IMR-90 (cell line): Measurements from ENCODE around the gene ZDHHC8. TPM values are rescaled to one million over a fixed set of nuclear protein-coding genes. Genes with fewer than 3 reads are reported as not detected.
A peak's percentile ranks its signal among the peaks of the same experiment; 100 is the strongest.

ENCODE experiments used
- ATAC-seq: fragments of 200-7000 bp; cut with Tn5 transposase; 2 replicates; pipeline ENCODE4 v1.9.1; 2020; ENCODE audit warnings: low read depth, mild to moderate bottlenecking, moderate library complexity
- BruUV-seq: library from RNA; stranded (reverse); fragments of 400-500 nt; replicated peaks from 2 replicates; lab custom pipeline; 2021; lab: Mats Ljungman, UMichigan
- CTCF ChIA-PET: fragments of 300-600 bp; formaldehyde crosslinking; extraction: SDS; loops from one replicate; lab custom pipeline; 2021; ENCODE audit warnings: antibody characterized with exemption; lab: Yijun Ruan, JAX
- POLR2A ChIA-PET: fragments of 300-600 bp; sonication (Branson Sonifier 250); formaldehyde crosslinking; loops from one replicate; lab custom pipeline; 2022; ENCODE audit warnings: antibody characterized with exemption; ENCODE audit not compliant: unreplicated experiment; lab: Charles Lee
- DNase-seq: peaks from one replicate; pipeline ENCODE4 v3.0.0; 2013
- H2AFZ ChIP-seq: replicated peaks from 2 replicates; pipeline ENCODE3; 2013; ENCODE audit warnings: low read length, mild to moderate bottlenecking; ENCODE audit not compliant: poor library complexity
- H2AK5ac ChIP-seq: 2 replicates; pipeline ENCODE4 v1.6.1; 2013; ENCODE audit warnings: low read depth, low read length, inconsistent platforms
- H2AK9ac ChIP-seq: replicated peaks from 2 replicates; pipeline ENCODE3; 2013; ENCODE audit warnings: mild to moderate bottlenecking, low read depth, low read length, moderate library complexity; ENCODE audit not compliant: poor library complexity
- H2BK120ac ChIP-seq: 2 replicates; pipeline ENCODE4 v1.6.1; 2013; ENCODE audit warnings: low read depth, low read length, inconsistent platforms
- H2BK15ac ChIP-seq: 3 replicates; pipeline ENCODE4 v1.6.1; 2013; ENCODE audit warnings: low read depth, low read length, inconsistent platforms
- H2BK20ac ChIP-seq: 2 replicates; pipeline ENCODE4 v1.6.1; 2013; ENCODE audit warnings: low read depth, mild to moderate bottlenecking, inconsistent platforms, low read length, moderate library complexity
- H2BK5ac ChIP-seq: 2 replicates; pipeline ENCODE4 v1.6.1; 2013; ENCODE audit warnings: mild to moderate bottlenecking, low read depth, low read length, inconsistent platforms; ENCODE audit not compliant: poor library complexity, severe bottlenecking
- H3K14ac ChIP-seq: replicated peaks from 2 replicates; pipeline ENCODE4 v1.6.1; 2013; ENCODE audit warnings: low read depth, low read length, inconsistent platforms
- H3K18ac ChIP-seq: 2 replicates; pipeline ENCODE4 v1.6.1; 2013; ENCODE audit warnings: low read depth, low read length, control low read depth
- H3K23ac ChIP-seq: 2 replicates; pipeline ENCODE4 v1.6.1; 2013; ENCODE audit warnings: low read depth, low read length, inconsistent platforms
- H3K27ac ChIP-seq: 2 replicates; pipeline ENCODE4 v1.5.1; 2013; ENCODE audit warnings: mild to moderate bottlenecking, control low read depth, low read length; ENCODE audit not compliant: insufficient read depth
- H3K27me3 ChIP-seq: 2 replicates; pipeline ENCODE4 v1.6.1; 2013; ENCODE audit warnings: low read length; ENCODE audit not compliant: control insufficient read depth, insufficient read depth
- H3K36me3 ChIP-seq: 2 replicates; pipeline ENCODE4 v1.6.1; 2013; ENCODE audit warnings: low read length, mixed read lengths; ENCODE audit not compliant: control insufficient read depth, insufficient read depth
- H3K4ac ChIP-seq: 2 replicates; pipeline ENCODE4 v1.6.1; 2013; ENCODE audit warnings: low read depth, low read length, inconsistent platforms
- H3K4me1 ChIP-seq: 2 replicates; pipeline ENCODE4 v1.6.1; 2013; ENCODE audit warnings: low read length, mixed read lengths; ENCODE audit not compliant: control insufficient read depth, insufficient read depth
- H3K4me2 ChIP-seq: 2 replicates; pipeline ENCODE4 v1.6.1; 2013; ENCODE audit warnings: low read depth, mild to moderate bottlenecking, control low read depth, low read length, moderate library complexity
- H3K4me3 ChIP-seq: 2 replicates; pipeline ENCODE4 v1.5.1; 2013; ENCODE audit warnings: low read depth, mild to moderate bottlenecking, control low read depth, low read length, moderate library complexity; ENCODE audit not compliant: insufficient read depth
- H3K56ac ChIP-seq: 2 replicates; pipeline ENCODE4 v1.6.1; 2013; ENCODE audit warnings: low read length, inconsistent platforms; ENCODE audit not compliant: insufficient read depth; ENCODE audit errors: extremely low read depth
- H3K79me1 ChIP-seq, 2 experiments: 2 replicates each; pipeline ENCODE4 v1.6.1; 2013; ENCODE audit warnings: low read length in 2 of 2, inconsistent platforms in 1 of 2, low read depth in 1 of 2
- H3K9ac ChIP-seq: 2 replicates; pipeline ENCODE4 v1.6.1; 2013; ENCODE audit warnings: low read depth, low read length, control low read depth
- H3K9me1 ChIP-seq: 2 replicates; pipeline ENCODE4 v1.6.1; 2013; ENCODE audit warnings: low read length, inconsistent platforms; ENCODE audit not compliant: insufficient read depth
- H3K9me3 ChIP-seq: 2 replicates; pipeline ENCODE4 v1.6.1; 2013; ENCODE audit warnings: low read length; ENCODE audit not compliant: control insufficient read depth, insufficient read depth
- H4K20me1 ChIP-seq: 2 replicates; pipeline ENCODE4 v1.6.1; 2013; ENCODE audit warnings: low read length, inconsistent platforms; ENCODE audit not compliant: insufficient read depth
- H4K5ac ChIP-seq: 2 replicates; pipeline ENCODE4 v1.6.1; 2013; ENCODE audit warnings: mild to moderate bottlenecking, low read depth, low read length, control low read depth
- H4K8ac ChIP-seq, 2 experiments: 2 replicates each; pipeline ENCODE4 v1.6.1; 2013; ENCODE audit warnings: low read depth in 2 of 2, low read length in 2 of 2, control low read depth in 1 of 2, inconsistent platforms in 1 of 2
- H4K91ac ChIP-seq: 2 replicates; pipeline ENCODE4 v1.6.1; 2013; ENCODE audit warnings: low read depth, low read length, inconsistent platforms; ENCODE audit not compliant: insufficient read depth
- CEBPB ChIP-seq: IDR thresholded peaks from 2 replicates; pipeline ENCODE4 v1.6.1; 2012; ENCODE audit warnings: low read depth, low read length, improper control_type of control experiment
- CTCF ChIP-seq: conservative IDR thresholded peaks from 2 replicates; pipeline ENCODE4 v1.5.1; 2012; ENCODE audit warnings: mild to moderate bottlenecking, low read depth, low read length, improper control_type of control experiment
- POLR2A ChIP-seq: IDR thresholded peaks from 2 replicates; pipeline ENCODE4 v1.6.1; 2012; ENCODE audit warnings: mild to moderate bottlenecking, low read depth, low read length
- RAD21 ChIP-seq: IDR thresholded peaks from 2 replicates; pipeline ENCODE4 v1.6.1; 2012; ENCODE audit warnings: low read length, improper control_type of control experiment
- SMC3 ChIP-seq: fragments of 150-350 bp; IDR thresholded peaks from 2 replicates; pipeline ENCODE4 v1.6.1; 2016; ENCODE audit warnings: low read depth, mild to moderate bottlenecking, antibody characterized with exemption, low read length, moderate library complexity
- WGBS, 2 experiments: methylation state at CpG; one replicate each; pipeline versions ENCODE4 v1.1.5 to v1.1.7; 2013; ENCODE audit warnings: missing lambda C conversion rate in 2 of 2; ENCODE audit not compliant: insufficient read length in 1 of 2; ENCODE audit errors: extremely low coverage in 2 of 2; 5-methylcytosine and 5-hydroxymethylcytosine counted together
- dilution Hi-C: fragments of 300-500 bp; cut with HindIII; formaldehyde crosslinking; loops from one replicate; pipeline ENCODE4 v1.14.3; 2018; ENCODE audit warnings: low sequenced_read_pairs; ENCODE audit not compliant: unreplicated experiment
- in situ Hi-C: fragments of 300-500 bp; cut with MboI; formaldehyde crosslinking; loops from 3 replicates; pipeline ENCODE4 v1.14.3; 2019; ENCODE audit warnings: low sequenced_read_pairs, inconsistent platforms, mixed read lengths
- intact Hi-C: fragments of 100-400 bp; cut with micrococcal nuclease; formaldehyde crosslinking; loops from 2 replicates; pipeline ENCODE4 v1.10.0; 2022
- polyA plus RNA-seq, 3 experiments: library from polyadenylated mRNA; depleted of rRNA; stranded (reverse); fragments of >200 nt; gene quantifications; 2 replicates each; pipeline ENCODE4 v1.2.3, GENCODE V29; 2012; ENCODE audit warnings: low replicate concordance in 1 of 3
- total RNA-seq: library from RNA; depleted of rRNA; stranded (reverse); fragments of >200 nt; gene quantifications from 2 replicates; pipeline ENCODE4 v1.2.3, GENCODE V29; 2012

The ZDHHC8 gene
- total and polyA plus RNA-seq, 2 of the 4 experiments (the other 2 are of a cell fraction), result 2.5 to 72.6 TPM

GRCh38 chr22:20174785-20175596, 43.4 kb downstream of the ZDHHC8 start:
- no peak overlapping the region for H2BK15ac ChIP-seq
- peak; percentile 87 for ATAC-seq
- no peak overlapping the region for H3K23ac ChIP-seq
- dilution Hi-C loops, result no loop called here
- H2AFZ ChIP-seq, result peak overlapping the region; percentile 44
- CTCF ChIA-PET, result no interaction called here
- H2BK5ac ChIP-seq, result no peak overlapping the region
- no peak overlapping the region for H3K27ac ChIP-seq
- H3K4ac ChIP-seq, result no peak overlapping the region
- no peaks in the 10 kb centered on the region for H3K36me3 ChIP-seq
- H3K4me2 ChIP-seq, result no peak overlapping the region
- no peak overlapping the region for H2AK9ac ChIP-seq
- H3K9ac ChIP-seq, result no peak overlapping the region
- H3K27me3 ChIP-seq, result peaks cover 37% of the 10 kb centered on the region
- H3K4me3 ChIP-seq, result no peak overlapping the region
- no peaks in the 10 kb centered on the region for H3K4me1 ChIP-seq
- H4K8ac ChIP-seq, result no peak overlapping the region
- POLR2A ChIA-PET, result no interaction called here
- WGBS, 2 experiments, result 55% methylated on average over 7 of the region's 19 CpGs; no CpG with 5 or more reads in 1 of the 2 experiments
- H4K5ac ChIP-seq, result no peak overlapping the region
- H4K20me1 ChIP-seq, result no peaks in the 10 kb centered on the region
- no TSS peak for BruUV-seq
- H3K79me1 ChIP-seq, result no peaks in the 10 kb centered on the region
- in situ Hi-C loops, result loop anchor here (5.0 kb wide), 1 partner anchor 102 kb away; no protein-coding TSS in a partner anchor
- H3K9me3 ChIP-seq, result no peaks in the 10 kb centered on the region
- H3K56ac ChIP-seq, result no peak overlapping the region
- no peak overlapping the region for H4K91ac ChIP-seq
- H2BK120ac ChIP-seq, result no peak overlapping the region
- H3K18ac ChIP-seq, result no peak overlapping the region
- no peak overlapping the region for H2BK20ac ChIP-seq
- H3K9me1 ChIP-seq, result no peaks in the 10 kb centered on the region
- no peak overlapping the region for H3K14ac ChIP-seq
- intact Hi-C loops, result loop anchor here (5.0 kb wide), 1 partner anchor 92 kb away; the partner anchor contains the start of gene RTN4R
- peak; percentile 9 for DNase-seq
- TF ChIP-seq POLR2A (no peak), RAD21 (peak; percentile 46), CTCF (peak; percentile 39), SMC3 (peak; percentile 36; the same call in 1 of the 2 replicates), CEBPB (no peak)
- no peak overlapping the region for H2AK5ac ChIP-seq
